Stimulated activated effector memory CD8-positive, alpha-beta T cell treated with anti-CD3 and anti-CD28 coated beads, Interleukin-12 subunit alpha, Interleukin-12 subunit beta, amount 100 ng/mL, for 72 hours (primary cell): ENCODE measurements around the gene SMYD3.

ENCODE experiments used
- ATAC-seq: fragments of 150-1000 bp; cut with Tn5 transposase; 2 replicates; pipeline ENCODE4 v1.10.0; 2021
- DNase-seq, 2 donors: peaks; one replicate each; pipeline ENCODE4 v3.0.0; 2021 to 2022; ENCODE audit warnings: low spot score in 2 of 2
- H3K27ac Mint-ChIP-seq: one replicate; pipeline ENCODE4 v1.8.0; 2022; ENCODE audit warnings: mild to moderate bottlenecking, mixed read lengths
- H3K36me3 Mint-ChIP-seq: one replicate; pipeline ENCODE4 v1.8.0; 2022; ENCODE audit warnings: mild to moderate bottlenecking, mixed read lengths
- H3K4me1 Mint-ChIP-seq: one replicate; pipeline ENCODE4 v1.8.0; 2022; ENCODE audit warnings: mixed read lengths
- H3K4me3 Mint-ChIP-seq: one replicate; pipeline ENCODE4 v1.8.0; 2022; ENCODE audit warnings: mild to moderate bottlenecking, mixed read lengths
- H3K9me3 Mint-ChIP-seq: one replicate; pipeline ENCODE4 v1.8.0; 2022; ENCODE audit warnings: mixed read lengths

The SMYD3 gene

GRCh38 chr1:245997471-245998258 is 509.4 kb downstream of the SMYD3 start:
- H3K36me3 Mint-ChIP-seq: no peaks in the 10 kb centered on the region
- ATAC-seq: no peak
- no peak for DNase-seq
- H3K9me3 Mint-ChIP-seq: no peaks in the 10 kb centered on the region
- no peak overlapping the region for H3K27ac Mint-ChIP-seq
- no peaks in the 10 kb centered on the region for H3K4me1 Mint-ChIP-seq
- no peak overlapping the region for H3K4me3 Mint-ChIP-seq

- Mint-ChIP-seq H3K4me3 (no peak overlapping the region), H3K36me3 (no peaks in the 10 kb centered on the region), H3K9me3 (no peaks in the 10 kb centered on the region), H3K4me1 (no peaks in the 10 kb centered on the region), H3K27ac (no peak overlapping the region)
- DNase-seq (no peak), ATAC-seq (no peak)
These were observed 510.3 kb downstream of the SMYD3 start for GRCh38 chr1:245996811-245997210.

GRCh38 chr1:245995474-245995873 is 511.6 kb downstream of the SMYD3 start:
- DNase-seq (no peak), ATAC-seq (no peak)
- Mint-ChIP-seq H3K4me1 (no peaks in the 10 kb centered on the region), H3K36me3 (no peaks in the 10 kb centered on the region), H3K9me3 (no peaks in the 10 kb centered on the region), H3K4me3 (no peak overlapping the region), H3K27ac (no peak overlapping the region)

GRCh38 chr1:245991266-245991665 is 515.8 kb downstream of the SMYD3 start:
- no peak overlapping the region for H3K27ac Mint-ChIP-seq
- DNase-seq (no peak), ATAC-seq (no peak)
- no peaks in the 10 kb centered on the region for H3K9me3 Mint-ChIP-seq
- H3K4me3 Mint-ChIP-seq: no peak overlapping the region
- no peaks in the 10 kb centered on the region for H3K36me3 Mint-ChIP-seq
- H3K4me1 Mint-ChIP-seq: peaks cover 6% of the 10 kb centered on the region

GRCh38 chr1:245990315-245991022 is 516.6 kb downstream of the SMYD3 start:
- no peak for DNase-seq
- Mint-ChIP-seq H3K27ac (no peak overlapping the region), H3K4me1 (peaks cover 6% of the 10 kb centered on the region), H3K36me3 (no peaks in the 10 kb centered on the region), H3K9me3 (no peaks in the 10 kb centered on the region), H3K4me3 (no peak overlapping the region)
- ATAC-seq: no peak

GRCh38 chr1:245988393-245989078 is 518.5 kb downstream of the SMYD3 start:
- ATAC-seq: no peak
- no peaks in the 10 kb centered on the region for H3K9me3 Mint-ChIP-seq
- H3K4me3 Mint-ChIP-seq: no peak overlapping the region
- no peak overlapping the region for H3K27ac Mint-ChIP-seq
- H3K36me3 Mint-ChIP-seq: no peaks in the 10 kb centered on the region
- DNase-seq: no peak
- peaks cover 14% of the 10 kb centered on the region for H3K4me1 Mint-ChIP-seq

GRCh38 chr1:245987997-245988392 is 519.1 kb downstream of the SMYD3 start:
- ATAC-seq: no peak
- no peak for DNase-seq
- Mint-ChIP-seq H3K36me3 (no peaks in the 10 kb centered on the region), H3K4me1 (peaks cover 14% of the 10 kb centered on the region), H3K9me3 (no peaks in the 10 kb centered on the region), H3K4me3 (no peak overlapping the region), H3K27ac (no peak overlapping the region)

- H3K9me3 Mint-ChIP-seq: no peaks in the 10 kb centered on the region
- H3K27ac Mint-ChIP-seq: no peak overlapping the region
These were observed 519.5 kb downstream of the SMYD3 start for GRCh38 chr1:245987577-245987976.

GRCh38 chr1:245987219-245987545 is 519.9 kb downstream of the SMYD3 start:
- Mint-ChIP-seq H3K4me3 (no peak overlapping the region), H3K36me3 (no peaks in the 10 kb centered on the region), H3K9me3 (no peaks in the 10 kb centered on the region), H3K4me1 (peaks cover 14% of the 10 kb centered on the region), H3K27ac (no peak overlapping the region)
- ATAC-seq (no peak), DNase-seq (no peak)

More at GRCh38 chr1:245987577-245987976, 519.5 kb downstream of the SMYD3 start:
- ATAC-seq (no peak), DNase-seq (no peak)
- H3K4me3 Mint-ChIP-seq: no peak overlapping the region
- peaks cover 14% of the 10 kb centered on the region for H3K4me1 Mint-ChIP-seq
- H3K36me3 Mint-ChIP-seq: no peaks in the 10 kb centered on the region

- H3K4me3 Mint-ChIP-seq: no peak overlapping the region
- no peaks in the 10 kb centered on the region for H3K36me3 Mint-ChIP-seq
- no peak overlapping the region for H3K27ac Mint-ChIP-seq
- no peak for ATAC-seq
- DNase-seq: no peak
- H3K4me1 Mint-ChIP-seq: peaks cover 14% of the 10 kb centered on the region
- no peaks in the 10 kb centered on the region for H3K9me3 Mint-ChIP-seq
These were observed 520.5 kb downstream of the SMYD3 start for GRCh38 chr1:245986404-245987218.

GRCh38 chr1:245984390-245985155 is 522.5 kb downstream of the SMYD3 start:
- Mint-ChIP-seq H3K27ac (no peak overlapping the region), H3K36me3 (no peaks in the 10 kb centered on the region), H3K4me1 (peaks cover 14% of the 10 kb centered on the region), H3K9me3 (no peaks in the 10 kb centered on the region), H3K4me3 (no peak overlapping the region)
- DNase-seq (no peak), ATAC-seq (no peak)

- ATAC-seq (no peak), DNase-seq (no peak)
- Mint-ChIP-seq H3K9me3 (no peaks in the 10 kb centered on the region), H3K4me1 (peaks cover 12% of the 10 kb centered on the region), H3K27ac (no peak overlapping the region), H3K4me3 (no peak overlapping the region), H3K36me3 (no peaks in the 10 kb centered on the region)
These were observed 523.6 kb downstream of the SMYD3 start for GRCh38 chr1:245983294-245983967.

GRCh38 chr1:245979589-245979988 is 527.5 kb downstream of the SMYD3 start:
- Mint-ChIP-seq H3K36me3 (no peaks in the 10 kb centered on the region), H3K4me3 (no peak overlapping the region), H3K9me3 (no peaks in the 10 kb centered on the region), H3K27ac (no peak overlapping the region), H3K4me1 (peaks cover 5% of the 10 kb centered on the region)
- DNase-seq (no peak), ATAC-seq (no peak)

GRCh38 chr1:245978915-245979314 is 528.2 kb downstream of the SMYD3 start:
- H3K4me1 Mint-ChIP-seq: peaks cover 4% of the 10 kb centered on the region
- ATAC-seq (no peak), DNase-seq (no peak)
- no peak overlapping the region for H3K27ac Mint-ChIP-seq
- H3K9me3 Mint-ChIP-seq: no peaks in the 10 kb centered on the region
- H3K4me3 Mint-ChIP-seq: no peak overlapping the region
- no peaks in the 10 kb centered on the region for H3K36me3 Mint-ChIP-seq
